ENCODE measurements around the gene NRG3.

Gene NRG3

DNA sequence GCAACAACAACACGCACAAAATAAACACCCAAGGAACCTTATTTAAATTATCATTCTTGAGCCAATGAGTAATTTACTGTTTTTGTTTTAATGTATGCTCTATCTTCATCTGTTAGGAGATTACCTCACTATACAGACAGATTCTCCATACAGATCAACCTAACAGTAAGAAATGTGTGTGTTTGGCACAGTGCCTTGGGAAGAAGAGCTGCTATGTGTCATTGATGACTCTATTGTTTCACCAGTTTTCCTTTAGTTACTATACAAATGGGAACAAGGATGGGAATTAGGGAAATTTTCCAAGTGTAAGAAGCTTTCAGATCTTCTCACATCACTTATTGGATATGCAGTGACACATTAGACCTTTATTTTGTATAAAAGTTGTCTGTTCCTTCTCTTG lies 640.3 kb downstream of the NRG3 start:
- no peak for DNase-seq

GRCh38 chr10:82529062-82529461 lies 654.1 kb downstream of the NRG3 start:
- no peak for DNase-seq

DNA sequence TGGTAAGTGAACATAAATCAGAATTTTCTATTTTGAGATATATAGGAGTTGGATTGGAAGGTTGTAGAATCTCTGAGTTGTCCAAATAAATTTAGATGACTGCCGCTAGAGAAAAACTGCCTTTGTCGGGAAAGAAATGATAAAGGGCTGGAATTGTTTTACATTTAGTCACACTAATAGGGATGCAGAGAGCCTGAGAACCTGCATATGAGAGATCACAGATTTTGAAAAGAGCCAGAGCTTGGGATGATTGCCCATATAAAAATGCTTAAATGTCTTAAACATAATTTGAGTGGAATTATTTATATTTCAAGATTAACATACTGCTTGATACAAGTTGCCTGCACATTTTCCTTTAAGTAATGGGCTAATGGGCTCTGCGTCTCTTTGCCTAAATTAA lies 660.5 kb downstream of the NRG3 start:
- no peak for DNase-seq

- DNase-seq = no peak
Observed at GRCh38 chr10:82536668-82537067, 661.7 kb downstream of the NRG3 start.

DNA sequence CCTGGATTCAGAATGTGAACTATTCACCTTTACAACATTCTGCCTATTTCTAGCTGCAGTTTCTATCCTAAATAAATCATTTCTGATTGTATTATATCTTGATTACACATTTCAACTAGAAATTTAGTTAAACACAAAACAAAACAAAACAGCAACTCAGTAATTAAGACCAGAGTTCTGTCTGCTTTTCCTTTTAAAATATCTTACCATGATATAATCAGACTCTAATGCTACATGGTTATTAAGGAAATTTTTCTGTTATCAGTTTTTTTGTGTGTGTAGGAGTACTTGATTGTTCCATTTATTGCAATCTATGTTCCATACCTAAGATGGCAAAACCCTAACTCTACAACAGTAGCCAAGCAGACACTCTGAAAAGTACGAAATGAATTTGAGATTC lies 663.3 kb downstream of the NRG3 start:
- no peak for DNase-seq

- no peak for DNase-seq
Observed at GRCh38 chr10:82543631-82544030, 668.6 kb downstream of the NRG3 start.

DNA sequence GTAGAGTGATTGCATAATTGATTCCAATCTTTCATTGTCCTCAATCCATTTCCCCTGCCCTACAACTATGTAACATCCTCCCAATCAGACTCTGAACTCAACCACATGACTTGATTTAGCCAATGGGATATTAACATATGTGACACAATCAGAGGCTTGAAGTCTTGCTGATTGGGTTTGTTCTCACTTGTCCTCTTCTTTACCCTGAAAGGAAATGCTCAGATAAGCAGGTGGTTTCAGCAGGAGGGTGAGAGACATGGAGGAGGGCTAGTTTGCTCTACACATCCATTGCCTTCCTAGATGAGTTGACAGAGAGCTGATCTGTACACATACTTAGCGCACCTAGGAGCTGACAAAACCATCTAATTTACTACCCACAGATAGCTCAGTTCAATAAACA lies 669.4 kb downstream of the NRG3 start:
- DNase-seq = no peak

- no peak for DNase-seq
Observed at GRCh38 chr10:82551506-82551905, 676.5 kb downstream of the NRG3 start.

GRCh38 chr10:82552267-82552666 lies 677.3 kb downstream of the NRG3 start:
- DNase-seq = no peak

DNA sequence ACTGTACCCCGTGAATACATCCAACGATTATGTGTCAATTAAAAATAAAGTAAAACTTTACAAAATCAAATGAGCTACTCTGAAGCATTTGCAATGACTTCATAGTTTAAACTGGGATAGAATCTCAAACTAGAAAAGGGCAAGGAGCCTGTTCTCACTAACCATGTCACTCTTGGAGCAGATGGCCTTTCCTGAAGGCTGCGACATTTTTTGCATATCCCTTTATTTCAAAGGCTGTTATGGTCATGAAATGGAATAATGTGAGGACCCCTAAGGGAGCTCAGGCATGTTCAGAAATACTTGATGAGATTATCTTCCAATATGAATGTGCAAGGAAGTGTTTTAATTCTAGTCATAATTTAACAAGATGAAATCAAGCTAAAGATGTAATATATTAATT lies 679.4 kb downstream of the NRG3 start:
- no peak for DNase-seq

- DNase-seq = no peak
Observed at GRCh38 chr10:82558014-82558607, 683.1 kb downstream of the NRG3 start.

DNA sequence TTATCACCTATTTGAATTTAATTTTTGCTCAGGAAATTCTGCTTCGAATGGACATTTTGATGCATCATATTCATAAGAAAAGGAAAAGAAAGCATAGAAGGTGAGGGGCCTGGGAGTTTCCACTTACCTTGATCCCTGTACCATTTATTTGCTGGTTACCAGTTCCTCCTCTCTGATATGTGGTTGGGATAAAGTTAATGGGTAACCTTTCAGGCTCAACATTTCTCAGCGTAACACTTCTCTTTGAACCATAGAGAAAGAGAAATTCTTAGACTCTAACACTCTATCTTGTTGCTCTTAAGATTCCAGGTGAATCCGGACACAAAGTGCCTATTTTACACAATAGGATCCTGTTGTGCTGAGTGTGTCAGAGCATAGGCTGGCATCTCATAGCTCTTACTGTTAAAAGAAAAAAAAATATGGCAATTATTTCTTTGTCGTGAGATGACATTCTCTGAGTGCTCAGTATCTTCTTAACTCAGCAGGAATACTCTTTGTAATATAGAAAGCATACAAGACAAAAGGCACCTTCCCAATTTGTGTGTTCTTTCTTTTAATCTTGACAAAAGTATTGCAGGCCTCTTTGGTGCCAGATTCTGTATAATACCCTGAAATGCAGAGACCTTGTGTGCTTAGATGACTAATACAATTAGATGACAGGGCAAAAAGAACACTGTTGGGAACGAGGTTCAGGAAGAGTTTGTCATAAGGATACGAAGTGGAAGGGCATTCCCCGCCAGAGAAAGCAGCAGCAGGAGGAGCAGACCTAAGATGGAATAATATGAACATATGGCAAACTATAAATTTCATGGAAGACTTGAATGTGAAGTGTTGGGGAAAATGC lies 689.6 kb downstream of the NRG3 start:
- DNase-seq = no peak

DNA sequence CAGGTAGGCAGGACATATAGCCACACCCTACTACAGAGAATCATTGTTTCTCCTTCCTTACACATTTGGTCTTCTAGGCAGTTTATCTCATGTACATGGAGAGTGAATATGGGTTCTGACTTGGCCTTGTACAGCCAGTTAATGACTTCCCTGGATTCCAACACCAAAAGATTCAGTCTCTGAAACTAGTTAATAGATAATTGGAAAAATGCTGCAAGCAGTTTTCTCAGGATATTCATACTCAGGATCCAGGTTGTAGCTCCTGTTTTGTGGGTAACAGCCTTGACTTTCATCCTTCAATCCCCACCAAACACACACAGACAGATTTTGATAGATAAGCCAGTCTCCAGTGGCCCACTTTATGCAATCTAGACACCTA lies 690.2 kb downstream of the NRG3 start:
- no peak for DNase-seq

- DNase-seq = no peak
Observed at GRCh38 chr10:82572744-82573143, 697.8 kb downstream of the NRG3 start.

DNA sequence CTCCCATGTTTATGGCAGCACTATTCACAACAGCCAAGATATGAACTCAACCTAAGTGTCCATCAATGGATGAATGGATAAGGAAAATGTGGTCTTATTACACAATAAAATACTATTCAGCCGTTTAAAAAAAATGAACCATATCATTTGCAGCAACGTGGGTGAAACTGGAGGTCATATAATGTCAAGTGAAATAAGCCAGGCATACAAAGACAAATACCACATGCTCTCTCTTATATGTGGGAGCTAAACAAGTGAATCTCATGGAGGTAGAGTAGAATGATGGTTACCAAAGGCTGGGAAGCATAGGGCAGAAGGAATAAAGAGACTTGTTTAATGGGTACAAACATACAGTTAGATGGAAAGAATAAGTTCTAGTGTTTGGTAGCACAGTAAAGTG lies 699.1 kb downstream of the NRG3 start:
- no peak for DNase-seq

DNA sequence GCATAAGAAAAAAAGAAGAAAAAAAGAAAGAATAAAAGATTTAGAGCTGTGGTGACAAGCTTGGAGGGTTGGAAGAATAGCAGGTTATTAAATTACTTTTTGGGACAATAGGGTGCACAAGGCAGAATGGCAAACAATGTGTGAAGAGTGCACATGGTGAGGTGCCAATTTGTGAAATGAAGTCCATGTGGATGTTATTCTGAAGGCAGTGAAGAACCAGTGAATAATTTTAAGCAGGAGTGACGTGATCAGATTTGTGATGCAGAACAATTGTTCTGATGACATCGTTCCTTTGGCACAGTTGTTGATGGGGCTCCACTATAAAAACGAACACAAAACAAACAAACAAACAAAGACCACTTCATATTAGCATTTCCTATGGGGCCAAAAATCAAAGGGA lies 700.3 kb downstream of the NRG3 start:
- no peak for DNase-seq

DNA sequence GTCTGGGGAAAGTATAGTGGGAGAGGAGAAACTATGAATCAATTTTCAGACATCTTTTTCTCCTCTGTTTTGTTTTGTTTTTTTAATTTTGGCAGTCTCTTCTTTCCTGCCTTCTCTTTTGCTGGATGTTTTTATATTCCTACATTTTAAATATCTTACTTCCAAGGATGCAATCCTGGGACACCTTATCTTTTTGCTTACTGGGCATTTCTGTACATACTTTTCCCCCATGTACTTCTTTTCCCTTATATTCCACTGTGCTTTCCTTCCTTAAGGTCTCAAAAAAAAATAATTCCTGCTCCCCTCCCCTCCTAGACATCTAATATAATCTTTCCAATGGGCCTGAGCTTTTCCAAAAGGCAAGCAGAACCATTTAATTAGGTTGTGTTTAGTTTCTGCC lies 701.1 kb downstream of the NRG3 start:
- no peak for DNase-seq

DNA sequence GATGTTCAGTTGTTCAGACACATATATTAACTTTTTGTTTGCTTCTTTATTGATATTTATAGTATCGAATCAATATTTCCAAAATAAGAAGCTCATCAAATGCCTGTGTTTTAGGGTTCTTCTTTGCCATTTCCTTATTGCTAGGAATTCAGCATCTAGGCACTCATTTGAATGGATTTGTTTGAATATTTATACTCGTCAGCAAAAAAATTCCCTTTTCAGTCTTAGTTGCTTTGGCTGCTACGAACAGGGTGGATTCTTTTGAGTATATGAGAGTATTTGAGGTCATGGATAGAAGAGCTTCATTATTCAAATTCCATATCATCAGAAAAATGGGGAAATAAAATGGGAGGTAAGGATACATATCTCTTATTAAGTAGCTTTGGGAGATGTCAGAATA lies 706.9 kb downstream of the NRG3 start:
- DNase-seq = no peak

- no peak for DNase-seq
Observed at GRCh38 chr10:82591421-82591820, 716.4 kb downstream of the NRG3 start.

- no peak for DNase-seq
Observed at GRCh38 chr10:82597840-82598239, 722.8 kb downstream of the NRG3 start.

DNA sequence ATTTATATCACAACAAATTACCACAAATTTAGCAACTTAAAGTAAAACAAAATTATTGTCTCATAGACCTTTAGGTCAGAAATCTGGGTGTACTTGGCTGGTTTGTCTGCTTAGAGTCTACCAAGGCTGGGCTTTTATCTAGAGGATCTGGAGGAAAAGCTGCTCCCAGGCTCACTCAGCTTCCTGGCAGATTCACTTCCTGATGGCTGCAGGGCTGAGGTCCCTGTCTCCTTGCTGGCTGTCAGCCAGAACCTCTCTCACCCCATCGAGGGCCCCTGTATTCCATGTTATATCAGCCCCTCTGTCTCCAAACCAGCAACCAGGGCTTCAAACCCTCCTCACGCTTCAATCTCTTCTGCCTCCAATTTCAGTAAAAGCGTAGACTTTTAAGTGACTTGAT lies 734.9 kb downstream of the NRG3 start:
- DNase-seq = no peak

DNA sequence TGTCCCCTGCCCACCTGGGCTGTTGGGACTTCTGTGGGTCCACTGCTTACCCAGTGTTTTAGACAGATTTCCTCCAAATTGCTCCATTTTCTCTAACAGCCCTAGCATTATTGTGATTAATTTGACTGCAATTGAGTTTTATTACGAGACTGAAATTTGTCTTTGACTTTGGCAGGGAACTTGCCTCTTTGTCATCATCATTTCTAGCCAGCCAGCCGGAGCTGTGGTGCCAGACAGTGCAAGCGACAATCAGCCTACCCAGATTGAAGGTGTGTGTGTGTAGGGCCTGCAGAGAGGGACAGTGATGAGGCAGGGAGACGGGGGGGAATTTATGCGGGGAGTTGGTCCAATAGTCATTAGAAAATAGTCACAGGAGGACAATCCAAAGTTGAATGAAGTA lies 743.0 kb downstream of the NRG3 start:
- DNase-seq = no peak

DNA sequence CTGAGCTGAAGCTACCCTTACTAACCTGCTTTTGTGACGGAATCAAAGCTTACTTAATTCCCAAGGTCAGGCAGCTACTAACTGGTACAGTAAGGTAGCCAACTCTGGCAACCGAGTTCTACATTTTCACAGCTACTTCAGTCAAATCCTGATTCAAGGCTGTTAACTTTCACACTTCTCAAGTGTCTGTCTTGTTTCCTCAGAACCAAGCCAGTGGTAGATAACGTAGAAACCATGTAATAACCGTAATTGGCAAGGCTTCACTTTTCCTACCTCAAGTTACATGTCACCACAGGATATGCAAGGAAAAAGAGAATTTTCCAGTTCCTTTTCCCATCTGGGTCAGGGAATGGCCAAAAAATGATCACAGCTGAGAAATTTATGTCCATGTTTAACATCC lies 746.7 kb downstream of the NRG3 start:
- DNase-seq = no peak

DNA sequence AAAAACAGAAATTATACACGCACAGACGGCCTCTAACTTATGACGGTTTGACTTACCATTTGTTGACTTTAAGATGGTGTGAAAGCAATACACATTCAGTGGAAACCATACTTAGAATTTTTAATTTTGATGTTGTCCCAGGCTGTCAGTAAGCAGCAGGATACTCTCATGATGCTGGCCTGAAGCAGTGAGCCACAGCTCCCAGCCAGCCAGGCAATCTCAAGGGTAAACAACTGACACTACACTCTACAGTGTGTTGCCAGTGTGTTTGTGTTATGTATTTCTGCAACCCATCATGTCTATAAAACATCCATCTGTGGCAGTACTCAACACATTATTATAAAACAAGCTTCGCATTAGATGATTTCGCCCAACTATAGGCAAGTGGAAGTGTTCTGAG lies 747.5 kb downstream of the NRG3 start:
- no peak for DNase-seq

Data from stimulated activated CD4-positive, alpha-beta T cell treated with anti-CD3 and anti-CD28 coated beads, Interleukin-12 subunit alpha, Interleukin-12 subunit beta, amount 100 ng/mL, for 4 hours (primary cell).